SU-DHL-6 (cell line): ENCODE results near the gene PCK1.

Source experiments
- H2AFZ ChIP-seq: fragments of 200-600 bp; sonication (generic); 2 replicates; pipeline ENCODE4 v1.6.1; 2014; ENCODE audit warnings: low read depth, mild to moderate bottlenecking, moderate library complexity, mixed read lengths, antibody characterized with exemption, low read length; ENCODE audit not compliant: severe bottlenecking
- H3F3A ChIP-seq: fragments of 200-600 bp; shearing (Covaris generic); 2 replicates; pipeline ENCODE4 v1.6.0; 2016; ENCODE audit warnings: antibody characterized with exemption, mild to moderate bottlenecking; ENCODE audit not compliant: insufficient read depth
- H3K27ac ChIP-seq: fragments of 200-600 bp; sonication (generic); 2 replicates; pipeline ENCODE4 v1.5.1; 2016; ENCODE audit warnings: low read depth, mild to moderate bottlenecking, low read length, moderate library complexity, mixed read lengths
- H3K27me3 ChIP-seq: fragments of 200-600 bp; sonication (generic), shearing (Covaris generic); 2 replicates; pipeline ENCODE4 v1.6.0; 2014; ENCODE audit warnings: mild to moderate bottlenecking, low read length
- H3K36me3 ChIP-seq: fragments of 200-600 bp; sonication (generic); 2 replicates; pipeline ENCODE4 v1.6.1; 2014; ENCODE audit warnings: mild to moderate bottlenecking, low read length, mixed read lengths
- H3K4me2 ChIP-seq: fragments of 300-600, 200-600 bp; shearing (Covaris generic), sonication (generic); 2 replicates; pipeline ENCODE4 v1.6.0; 2014; ENCODE audit warnings: low read length, low read depth, mild to moderate bottlenecking; ENCODE audit not compliant: poor library complexity, severe bottlenecking
- H3K4me3 ChIP-seq: fragments of 200-600 bp; sonication (generic); 2 replicates; pipeline ENCODE4 v1.5.1; 2014; ENCODE audit warnings: antibody characterized with exemption, low read length, mild to moderate bottlenecking, mixed read lengths; ENCODE audit not compliant: insufficient read depth, poor library complexity, severe bottlenecking
- H3K79me2 ChIP-seq: fragments of 200-600 bp; sonication (generic); 2 replicates; pipeline ENCODE4 v1.6.1; 2014; ENCODE audit warnings: mild to moderate bottlenecking, low read length, moderate library complexity; ENCODE audit not compliant: insufficient read depth
- H3K9ac ChIP-seq: fragments of 200-600 bp; sonication (generic); 2 replicates; pipeline ENCODE4 v1.7.0; 2014; ENCODE audit warnings: mild to moderate bottlenecking, low read length
- H3K9me2 ChIP-seq: fragments of 200-600 bp; sonication (generic); replicated peaks from 2 replicates; pipeline ENCODE4 v1.6.1; 2014; ENCODE audit warnings: low read length; ENCODE audit not compliant: insufficient read depth
- H3K9me3 ChIP-seq: fragments of 200-600 bp; sonication (generic); 2 replicates; pipeline ENCODE4 v1.6.1; 2014; ENCODE audit warnings: low read length, mixed read lengths; ENCODE audit not compliant: insufficient read depth
- H4K20me1 ChIP-seq: fragments of 200-600 bp; sonication (generic); 2 replicates; pipeline ENCODE4 v1.6.1; 2014; ENCODE audit warnings: low read depth, mild to moderate bottlenecking, antibody characterized with exemption, low read length, moderate library complexity, mixed read lengths
- CTCF ChIP-seq: fragments of 200-600 bp; sonication (generic); IDR thresholded peaks from one replicate; pipeline ENCODE4 v1.5.1; 2017; ENCODE audit warnings: antibody characterized with exemption, mild to moderate bottlenecking, low read length, moderate library complexity; ENCODE audit not compliant: insufficient read depth, poor library complexity, severe bottlenecking
- EZH2phosphoT487 ChIP-seq: fragments of 200-600 bp; sonication (generic), shearing (Covaris generic); conservative IDR thresholded peaks from 2 replicates; pipeline ENCODE4 v1.6.1; 2018; ENCODE audit warnings: mild to moderate bottlenecking, antibody characterized with exemption, low read length, moderate library complexity, mixed read lengths

Gene PCK1

GRCh38 chr20:57615445-57615811 is 54.5 kb downstream of the PCK1 start:
- no peaks in the 10 kb centered on the region for H3K27me3 ChIP-seq
- H4K20me1 ChIP-seq: no peaks in the 10 kb centered on the region
- no peak overlapping the region for H3K9ac ChIP-seq
- TF ChIP-seq CTCF (no peak), EZH2phosphoT487 (no peak)
- H3F3A ChIP-seq: peaks cover 20% of the 10 kb centered on the region
- H3K36me3 ChIP-seq: no peaks in the 10 kb centered on the region
- no peak overlapping the region for H3K4me3 ChIP-seq
- H3K9me3 ChIP-seq: no peaks in the 10 kb centered on the region
- no peak overlapping the region for H2AFZ ChIP-seq
- no peaks in the 10 kb centered on the region for H3K9me2 ChIP-seq
- H3K4me2 ChIP-seq: no peak overlapping the region
- no peak overlapping the region for H3K27ac ChIP-seq
- no peaks in the 10 kb centered on the region for H3K79me2 ChIP-seq

- Histone ChIP-seq H3K9ac (no peak overlapping the region), H2AFZ (no peak overlapping the region), H3K27ac (no peak overlapping the region), H3F3A (peaks cover 24% of the 10 kb centered on the region), H3K9me3 (no peaks in the 10 kb centered on the region), H4K20me1 (no peaks in the 10 kb centered on the region), H3K4me2 (no peak overlapping the region), H3K27me3 (no peaks in the 10 kb centered on the region; the same call in 1 of the 2 replicates), H3K4me3 (no peak overlapping the region), H3K79me2 (no peaks in the 10 kb centered on the region), H3K9me2 (no peaks in the 10 kb centered on the region), H3K36me3 (no peaks in the 10 kb centered on the region)
- TF ChIP-seq CTCF (no peak), EZH2phosphoT487 (no peak)
Measured at GRCh38 chr20:57616143-57616951, 55.4 kb downstream of the PCK1 start.

- Histone ChIP-seq H3K36me3 (no peaks in the 10 kb centered on the region), H3K4me3 (no peak overlapping the region), H3K27ac (no peak overlapping the region), H3K9me2 (no peaks in the 10 kb centered on the region), H2AFZ (no peak overlapping the region), H3F3A (peaks cover 24% of the 10 kb centered on the region), H3K79me2 (no peaks in the 10 kb centered on the region), H4K20me1 (no peaks in the 10 kb centered on the region), H3K9me3 (no peaks in the 10 kb centered on the region), H3K9ac (no peak overlapping the region), H3K4me2 (no peak overlapping the region), H3K27me3 (no peaks in the 10 kb centered on the region; the same call in 1 of the 2 replicates)
- TF ChIP-seq EZH2phosphoT487: no peak
- TF ChIP-seq CTCF: no peak
Measured at GRCh38 chr20:57617079-57617795, 56.3 kb downstream of the PCK1 start.
